Islet precursor cell (in vitro differentiated cells): ENCODE results near the gene SYN1.
"Not testable (repeated sequence)": the region's sequence is repeated elsewhere in the genome, so short reads cannot be mapped to it uniquely, and the experiment has no call there.

ENCODE experiments used
- DNase-seq: peaks from one replicate; pipeline ENCODE4 v3.0.0-alpha.2; 2018

Gene SYN1

DNA sequence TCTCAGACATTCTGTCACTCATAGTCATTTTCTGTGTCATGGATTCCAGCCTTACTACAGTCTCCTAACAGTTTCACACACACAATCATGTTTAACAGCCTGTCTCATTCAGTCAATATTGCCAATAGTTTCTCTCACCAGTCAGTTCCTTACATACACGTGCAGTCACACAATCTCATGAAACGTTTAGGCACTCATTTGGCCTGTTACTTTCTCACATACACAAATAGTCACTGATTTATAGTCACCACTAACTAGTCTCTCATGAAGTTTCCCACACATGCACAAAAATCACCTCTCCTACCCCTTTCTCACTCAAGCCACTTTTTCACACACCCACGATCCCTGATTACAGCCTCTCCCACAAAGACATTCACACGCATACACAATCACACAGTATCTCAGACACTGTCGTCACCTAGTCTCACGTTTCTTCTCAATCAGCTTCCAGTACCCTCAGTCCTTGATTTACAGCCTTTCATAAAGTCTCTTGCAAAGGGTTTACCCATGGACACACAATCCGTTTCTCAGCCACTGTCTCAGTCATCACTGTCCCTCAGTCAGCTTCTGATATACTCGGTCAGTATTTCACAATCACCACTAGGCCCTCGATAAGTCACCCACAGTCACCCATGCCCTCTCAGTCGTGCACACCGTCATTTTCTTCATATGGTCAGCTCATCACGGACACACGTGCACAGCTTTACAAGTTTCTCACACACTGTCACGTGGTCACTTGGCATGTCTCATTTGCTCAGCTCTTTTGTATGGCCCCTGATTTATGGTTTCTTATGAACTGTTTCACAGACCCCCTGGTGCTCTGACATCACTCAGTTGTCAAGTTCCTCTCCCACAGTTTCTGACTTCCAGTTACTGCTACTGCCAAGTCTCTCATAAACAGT, 14.3 kb upstream of the SYN1 start:
- DNase-seq, result no peak

DNA sequence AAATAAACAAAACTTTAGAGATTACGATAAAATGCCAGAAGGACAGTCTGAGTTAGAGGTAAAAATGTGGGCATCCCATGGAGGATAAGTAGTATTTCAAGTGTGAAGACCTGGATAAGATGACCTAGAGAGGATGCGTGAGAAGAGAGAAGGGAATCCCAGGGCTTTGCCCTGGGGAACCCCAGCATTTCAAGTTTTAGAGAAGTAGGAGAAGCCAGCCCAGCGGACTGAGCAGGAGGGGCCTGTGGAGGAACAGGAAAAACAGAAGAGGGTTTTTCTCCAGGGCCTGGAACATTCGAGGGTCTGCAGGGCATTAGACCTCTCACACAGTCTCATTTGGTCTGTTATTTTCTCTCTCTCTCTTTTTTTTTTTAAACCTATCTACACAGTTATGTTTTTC, 13.0 kb upstream of the SYN1 start:
- DNase-seq, result no peak

DNA sequence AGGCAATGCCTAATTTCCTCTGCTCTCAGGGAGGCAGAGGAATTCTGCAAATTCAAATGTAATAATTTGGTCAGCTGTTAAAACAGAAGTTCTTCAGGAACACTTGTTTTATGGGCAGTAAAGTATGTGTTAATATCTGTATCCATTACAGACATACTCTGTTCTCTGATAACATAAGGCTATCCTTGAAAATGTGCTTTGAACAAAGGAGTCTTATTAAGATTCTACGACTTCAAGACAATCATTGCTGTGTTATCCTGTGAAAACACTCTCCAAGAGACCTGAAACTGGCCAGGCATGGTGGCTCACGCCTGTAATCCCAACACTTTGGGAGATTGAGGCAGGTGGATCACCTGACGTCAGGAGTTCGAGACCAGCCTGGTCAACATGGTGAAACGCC, 12.0 kb upstream of the SYN1 start:
- no peak for DNase-seq

DNA sequence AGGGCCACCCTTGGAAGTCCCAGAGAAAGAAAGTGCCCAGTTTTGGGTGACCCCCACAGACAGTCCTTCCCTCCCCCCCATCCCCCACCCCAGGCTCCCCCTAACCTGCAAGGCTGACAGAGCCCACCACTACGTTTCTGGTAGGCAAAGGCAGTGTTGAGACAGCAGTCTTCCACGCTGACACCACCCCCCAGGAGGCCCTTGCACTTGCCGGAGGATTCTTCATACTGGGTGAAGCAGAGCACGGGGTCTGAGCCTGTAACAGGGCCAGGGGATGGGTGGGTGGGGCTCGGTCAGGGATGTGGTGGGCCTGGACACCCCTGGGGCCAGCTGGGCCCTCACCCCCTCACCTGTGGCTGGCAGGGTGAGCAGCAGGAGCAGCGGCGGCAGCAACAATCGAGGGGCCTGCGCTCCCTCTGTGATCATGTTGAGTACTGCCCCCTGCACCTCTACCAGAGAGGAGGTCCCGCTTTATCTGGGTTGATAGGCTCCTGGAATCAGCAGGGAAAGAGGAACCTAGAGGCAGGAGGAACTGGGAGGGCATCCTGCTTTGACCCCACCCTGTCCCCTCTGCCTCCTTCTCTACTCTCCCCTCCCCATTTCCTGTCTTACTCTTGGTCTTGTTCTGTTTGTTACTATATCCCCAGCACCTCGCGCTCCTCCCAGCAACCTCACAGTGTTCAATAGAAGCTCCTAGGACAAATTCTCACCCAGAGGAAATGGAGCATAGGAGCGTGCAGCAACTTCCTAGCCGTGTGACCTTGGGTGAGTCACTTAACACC, 10.0 kb upstream of the SYN1 start, which contains the start of gene CFP:
Gene CFP (minus strand): TSS at position 512 of the 782 bp plus-strand sequence. CDS start 86 bp downstream, at position 426.
- DNase-seq, result no peak

DNA sequence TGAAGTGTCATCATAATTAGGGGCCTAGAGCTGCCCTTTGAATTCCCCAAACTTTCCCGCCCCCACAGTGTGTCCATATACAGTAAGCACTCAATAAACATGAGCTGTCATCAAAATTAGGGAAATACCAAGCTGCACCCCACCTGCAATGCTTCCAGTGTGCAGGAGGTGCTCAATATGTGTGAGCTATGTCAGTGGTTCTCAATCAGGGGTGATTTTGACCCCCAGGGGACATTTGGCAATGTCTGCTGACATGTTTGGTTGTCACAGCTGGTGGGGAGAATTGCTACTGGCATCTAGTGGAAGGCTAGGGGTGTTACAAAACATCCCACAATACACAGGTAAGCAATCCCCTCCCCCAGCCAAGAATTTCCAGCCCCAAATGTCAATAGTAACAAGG, 9.3 kb upstream of the SYN1 start:
- no peak for DNase-seq

DNA sequence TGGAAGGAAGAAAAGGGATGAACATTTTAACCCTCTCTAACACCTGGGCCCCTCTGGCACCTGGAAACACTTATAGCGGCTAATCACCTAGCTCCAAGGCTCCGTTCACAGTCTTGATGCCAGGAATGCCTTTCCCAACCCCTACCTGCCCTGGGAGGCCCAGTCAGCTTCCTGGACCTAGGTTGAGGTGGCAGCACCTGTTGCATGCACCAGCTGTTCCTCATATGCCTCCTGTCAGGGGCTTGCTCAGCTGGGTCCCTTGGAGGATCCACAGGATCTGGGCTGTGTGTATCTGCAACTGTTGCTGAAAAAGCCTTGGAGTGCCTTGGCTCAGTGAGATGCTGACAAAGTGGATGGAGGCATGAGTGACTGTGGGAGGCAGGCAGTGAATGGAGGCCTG, 5.7 kb upstream of the SYN1 start:
- no peak for DNase-seq

DNA sequence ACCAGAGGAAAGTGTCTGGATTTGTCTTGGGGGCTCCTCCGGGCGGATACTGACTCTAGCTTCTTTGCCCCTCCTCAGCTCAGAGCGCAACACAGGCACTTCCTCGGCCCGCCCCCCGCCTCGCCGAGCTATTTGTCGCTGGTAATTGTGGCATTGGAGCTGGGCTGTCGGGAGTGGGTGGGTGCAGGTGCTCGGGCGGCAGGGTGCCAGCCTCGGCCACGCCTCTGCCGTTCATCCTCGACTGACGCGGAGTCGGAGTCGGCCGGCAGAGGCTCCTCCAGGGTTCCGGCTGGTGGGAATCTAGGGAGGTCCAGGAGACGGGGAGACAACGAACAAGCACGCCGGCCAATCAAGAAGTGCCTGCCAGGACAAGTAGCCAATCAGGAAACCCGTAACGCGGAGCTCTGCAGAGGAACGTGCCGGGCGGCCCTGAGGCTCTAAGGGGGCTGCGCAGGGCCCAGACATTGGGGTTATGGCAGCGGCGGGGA, 3.9 kb upstream of the SYN1 start:
- peak; percentile 90 for DNase-seq

DNA sequence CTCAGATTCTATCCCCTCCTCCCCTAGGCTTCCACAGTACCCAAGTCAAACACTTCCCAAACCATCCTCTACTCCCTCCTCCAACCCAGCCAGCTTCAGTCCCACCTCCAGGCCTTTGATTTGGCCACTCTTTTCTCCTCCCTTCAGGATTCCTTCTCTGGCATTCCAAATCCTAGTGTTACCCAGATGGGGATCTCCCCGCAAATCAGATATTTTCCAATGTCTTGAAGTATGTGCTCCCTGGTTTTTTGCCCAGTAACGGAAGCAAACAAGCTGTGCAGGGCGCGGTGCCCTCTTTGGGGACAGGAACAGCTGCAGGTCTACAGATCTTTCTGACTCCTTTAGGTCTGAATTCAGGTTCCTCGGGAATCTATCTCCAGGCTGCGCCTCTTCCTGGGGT, 2.2 kb upstream of the SYN1 start:
- DNase-seq, result peak; percentile 18

DNA sequence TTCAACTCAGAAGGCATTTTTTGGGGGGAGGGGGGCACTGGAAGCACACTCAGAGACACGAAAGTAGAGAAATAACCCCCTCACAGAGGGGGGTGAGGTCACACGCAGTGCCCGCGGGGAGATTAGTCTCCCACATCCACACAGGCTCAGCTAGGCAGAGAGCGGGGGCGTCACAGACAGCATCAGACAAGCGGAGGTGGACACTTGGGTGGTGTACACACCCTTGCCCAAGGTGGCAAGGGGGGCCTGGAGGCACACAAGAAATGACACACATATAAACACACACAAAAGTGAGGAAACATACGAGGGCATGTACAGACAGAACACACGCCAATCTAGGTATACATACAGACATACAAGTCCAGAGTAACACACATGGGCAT, 637 bp upstream of the SYN1 start:
- peak; percentile 28 for DNase-seq

DNA sequence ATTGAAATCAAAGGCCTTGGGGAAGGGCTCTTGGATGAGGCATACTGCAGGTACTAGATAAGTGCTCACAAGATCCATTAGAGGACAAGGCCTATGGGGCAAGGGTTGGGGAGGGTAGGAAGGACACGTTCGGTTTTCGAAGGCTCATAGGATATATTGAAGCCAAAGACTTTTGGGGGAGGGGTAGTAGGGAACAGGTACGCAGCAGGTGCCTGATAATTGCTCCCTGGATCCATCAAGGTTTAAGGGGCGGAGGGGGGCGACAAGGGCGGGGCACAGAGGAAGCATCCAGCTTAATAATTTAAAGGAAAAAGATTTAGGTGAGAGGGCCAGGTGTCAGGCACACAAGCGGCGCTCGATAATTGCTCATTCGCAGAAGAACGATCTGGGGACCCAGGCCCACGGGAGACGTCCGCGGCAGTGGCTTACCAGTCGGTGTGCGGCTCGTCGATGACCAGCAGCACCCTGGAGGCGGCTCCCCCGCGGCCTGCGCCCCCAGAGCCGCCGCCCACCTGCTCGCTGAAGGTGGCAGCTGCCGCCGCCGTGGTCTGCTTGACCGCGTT, 653 bp downstream of the SYN1 start:
- DNase-seq, result peak; percentile 50

DNA sequence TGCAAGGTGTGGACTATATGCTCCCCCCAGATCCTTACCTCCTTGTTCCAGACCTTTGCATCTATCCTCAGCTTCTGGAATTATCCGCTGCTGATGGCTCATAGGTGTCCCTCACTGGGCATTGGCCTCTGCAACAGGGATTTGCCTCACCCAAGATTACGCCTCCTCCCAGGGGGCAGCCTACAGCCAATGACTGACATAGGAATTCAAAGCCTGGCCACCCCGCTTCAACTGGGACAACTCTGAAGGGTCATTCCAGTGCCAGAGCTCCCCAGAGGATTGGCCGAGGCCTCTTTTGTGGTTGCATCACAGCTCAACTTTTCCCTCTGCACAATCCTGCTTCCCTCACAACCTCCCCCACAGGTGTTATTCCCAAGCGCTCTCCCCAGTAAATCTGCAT, 5.0 kb downstream of the SYN1 start:
- peak; percentile 28 for DNase-seq

DNA sequence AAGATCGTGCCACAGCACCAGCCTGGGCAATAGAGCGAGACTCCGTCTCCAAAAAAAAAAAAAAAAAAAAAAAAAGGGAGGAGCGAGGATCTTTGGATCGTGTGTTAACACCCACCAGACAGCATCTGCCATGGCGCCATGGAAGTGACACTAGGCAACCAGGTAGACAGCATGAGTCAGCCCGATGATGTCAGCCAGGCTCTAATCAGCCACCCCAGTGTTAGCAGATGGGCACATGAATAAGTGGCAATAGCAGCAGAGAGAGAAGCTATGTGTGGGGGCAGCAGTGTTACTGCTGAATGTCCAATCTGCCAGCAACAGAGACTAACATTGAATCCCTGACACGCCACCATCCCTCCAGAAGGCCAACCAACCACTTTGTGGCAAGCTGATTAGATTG, 6.6 kb downstream of the SYN1 start:
- DNase-seq, result no peak

DNA sequence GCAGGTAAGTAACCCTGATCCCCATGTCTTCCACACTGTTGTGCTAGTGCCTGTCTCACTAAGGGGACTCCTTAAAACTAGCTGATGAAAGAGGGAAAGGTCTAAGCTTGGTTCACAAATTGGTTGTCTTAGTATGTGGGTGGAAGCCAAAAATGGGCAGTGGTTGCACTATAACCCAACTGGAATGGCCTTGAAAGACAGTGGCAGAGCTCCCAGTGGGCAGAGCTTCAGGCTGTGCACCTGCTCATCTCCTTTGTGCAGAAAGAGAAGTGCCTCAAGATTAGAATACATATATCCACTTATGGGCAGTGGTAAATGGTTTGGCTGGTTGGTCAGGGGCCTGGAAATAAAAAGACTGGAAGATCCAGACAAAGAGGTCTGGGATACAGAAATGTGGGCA, 7.2 kb downstream of the SYN1 start:
- DNase-seq, result no peak

DNA sequence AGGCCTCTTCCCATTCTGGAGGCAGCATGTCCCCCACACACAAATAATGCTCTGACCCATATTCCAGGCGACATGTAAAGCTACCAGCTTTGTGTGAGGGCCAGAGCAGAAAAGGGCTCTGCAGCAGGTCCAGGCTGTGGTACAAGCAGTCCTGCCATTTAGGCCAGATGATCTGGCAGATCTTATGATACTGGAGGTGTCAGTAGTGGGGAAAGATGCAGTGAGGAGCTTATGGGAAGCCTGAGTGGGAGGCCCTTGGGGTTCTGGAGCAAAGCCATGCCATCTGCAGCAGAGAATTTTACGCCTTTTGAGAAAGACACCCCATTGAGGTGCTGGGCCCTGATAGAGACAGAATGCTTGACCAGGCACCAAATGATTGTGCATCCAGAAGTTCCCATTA, 7.7 kb downstream of the SYN1 start:
- DNase-seq, result peak; percentile 14

DNA sequence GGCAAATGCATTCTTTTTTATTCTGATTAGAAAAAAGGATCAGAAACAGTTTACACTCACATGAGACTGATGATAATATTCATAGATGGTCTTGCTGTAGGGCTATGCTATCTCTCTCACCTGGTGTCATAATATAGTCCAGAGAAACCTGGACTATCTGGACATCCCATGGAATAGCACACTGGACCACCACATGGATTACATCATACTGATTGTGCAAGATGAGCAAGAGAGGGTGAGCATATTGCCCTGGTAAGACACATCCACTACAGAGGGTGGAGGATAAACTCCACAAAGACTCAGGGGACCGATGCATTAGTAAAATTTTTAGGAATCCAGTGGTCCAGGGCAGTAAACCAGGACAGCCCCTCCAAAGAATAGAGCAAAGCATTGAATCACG, 8.2 kb downstream of the SYN1 start:
- DNase-seq, result no peak

DNA sequence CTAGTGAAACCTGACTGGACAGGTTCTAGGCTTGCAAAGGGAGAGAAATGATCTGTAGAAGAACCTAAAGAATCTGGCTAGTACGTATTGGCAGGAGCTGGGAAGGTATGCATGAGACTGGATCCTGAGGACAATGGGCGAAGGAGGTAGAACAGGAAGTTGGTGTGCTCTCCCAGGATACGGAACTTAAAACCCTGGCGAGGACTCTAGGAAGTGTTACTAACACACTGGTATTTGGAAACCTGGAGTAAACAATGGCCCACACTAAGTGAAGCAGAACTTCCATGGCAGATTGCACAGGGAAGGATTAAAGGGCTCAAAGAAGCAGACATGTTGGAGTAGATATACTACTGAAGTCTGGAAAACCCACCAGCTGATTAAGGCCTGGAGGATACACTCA, 9.1 kb downstream of the SYN1 start:
- DNase-seq, result no peak

DNA sequence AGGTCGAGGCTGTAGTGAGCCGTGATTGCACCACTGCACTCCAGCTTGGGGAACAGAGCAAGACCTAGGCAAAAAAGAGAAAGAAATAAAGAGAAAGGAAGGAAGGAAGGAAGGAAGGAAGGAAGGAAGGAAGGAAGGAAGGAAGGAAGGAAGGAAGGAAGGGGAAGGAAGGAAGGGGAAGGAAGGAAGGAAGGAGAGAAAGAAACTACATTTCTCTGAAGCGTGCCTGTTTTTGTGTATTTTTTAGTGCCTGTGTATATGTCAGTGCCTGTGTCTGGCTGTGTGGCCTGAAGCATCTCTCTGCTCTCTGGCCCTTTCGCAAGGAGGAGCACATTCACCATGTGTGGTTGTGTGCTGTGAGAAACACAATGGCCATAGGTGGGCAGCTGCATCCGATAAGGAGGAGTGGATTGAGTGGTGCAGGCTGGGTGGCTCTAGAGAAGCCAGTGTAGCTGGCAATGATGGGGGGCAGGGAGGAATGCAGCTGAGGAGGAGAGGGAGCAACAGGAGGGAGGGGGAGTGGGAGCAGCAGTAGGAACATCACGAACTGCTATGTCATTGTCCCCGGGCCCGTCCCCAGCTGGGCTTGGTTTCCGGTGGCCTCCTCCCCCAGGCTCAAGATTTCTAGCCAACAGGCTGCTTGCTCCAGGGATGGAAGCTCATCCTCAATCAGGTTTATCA, 11.4 kb downstream of the SYN1 start:
- no peak for DNase-seq

DNA sequence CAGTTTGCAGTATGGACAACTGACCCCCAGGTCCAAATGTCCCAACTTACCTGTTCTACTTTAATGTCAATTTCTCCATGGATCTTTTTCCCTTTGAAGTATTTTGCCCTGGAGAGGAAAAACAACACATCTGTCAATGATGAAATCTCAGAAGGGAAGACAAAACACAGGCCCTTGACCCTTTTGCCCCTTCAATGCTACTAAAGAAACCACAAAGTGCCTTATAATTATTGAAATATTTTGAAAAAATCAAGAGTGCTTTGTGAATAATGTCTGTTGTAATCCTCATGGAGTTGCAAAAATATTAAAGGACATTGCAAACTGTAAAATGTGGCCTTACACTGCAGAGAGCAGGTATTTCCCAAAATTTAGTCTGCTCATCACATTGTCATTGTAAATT, 12.6 kb downstream of the SYN1 start:
- DNase-seq, result no peak

DNA sequence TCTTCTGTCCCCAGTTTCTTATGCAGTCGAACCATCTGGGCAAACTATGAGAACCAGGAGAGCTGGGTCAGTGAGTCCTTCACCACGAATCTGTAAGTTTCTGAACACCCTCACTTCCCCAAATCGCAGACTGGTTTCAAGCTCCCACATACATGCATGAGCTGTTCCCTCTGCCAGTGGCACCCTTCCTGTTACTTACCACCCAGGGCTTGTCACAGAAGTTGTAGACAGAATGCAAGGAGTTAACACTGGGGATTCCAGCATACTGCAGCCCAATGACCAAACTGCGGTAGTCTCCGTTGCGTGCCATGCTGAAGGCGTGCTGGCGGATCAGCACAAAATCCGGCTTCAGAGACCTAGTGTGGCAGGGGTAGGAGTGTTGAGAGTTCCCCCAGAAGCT, 14.6 kb downstream of the SYN1 start:
- DNase-seq, result no peak

DNA sequence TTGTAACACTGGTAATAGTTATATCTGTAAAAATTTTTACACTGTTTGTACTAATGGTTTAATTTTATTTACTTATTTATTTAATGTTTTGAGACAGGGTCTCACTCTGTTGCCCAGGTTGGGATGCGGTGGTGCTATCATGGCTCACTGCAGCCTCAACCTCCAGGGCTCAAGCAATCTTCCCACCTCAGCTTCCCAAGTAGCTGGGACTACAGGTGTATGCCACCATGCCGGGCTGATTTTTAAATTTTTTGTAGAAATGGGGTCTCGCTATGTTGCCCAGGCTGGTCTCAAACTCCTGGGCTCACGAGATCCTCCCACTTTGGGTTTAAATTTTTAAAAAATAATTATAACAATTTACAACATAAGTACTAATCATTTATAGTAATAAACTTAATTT, 16.5 kb downstream of the SYN1 start:
- DNase-seq, result not testable (repeated sequence)

DNA sequence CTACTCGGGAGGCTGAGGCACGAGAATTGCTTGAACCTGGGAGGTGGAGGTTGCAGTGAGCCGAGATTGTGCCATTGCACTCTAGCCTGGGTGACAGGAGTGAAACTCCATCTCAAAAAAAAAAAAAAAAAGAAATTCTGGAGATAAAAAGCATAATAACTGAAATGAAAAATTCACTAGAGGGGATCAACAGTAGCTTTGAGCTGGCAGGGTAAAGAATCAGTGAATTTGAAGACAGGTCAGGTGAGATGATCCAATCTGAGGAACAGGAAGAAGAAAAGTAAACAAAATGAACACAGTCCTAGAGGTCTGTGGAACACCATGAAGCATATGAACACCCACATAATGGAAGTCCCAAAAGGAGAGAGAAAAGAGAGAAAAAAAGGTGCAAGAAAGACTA, 22.4 kb downstream of the SYN1 start:
- DNase-seq, result no peak

DNA sequence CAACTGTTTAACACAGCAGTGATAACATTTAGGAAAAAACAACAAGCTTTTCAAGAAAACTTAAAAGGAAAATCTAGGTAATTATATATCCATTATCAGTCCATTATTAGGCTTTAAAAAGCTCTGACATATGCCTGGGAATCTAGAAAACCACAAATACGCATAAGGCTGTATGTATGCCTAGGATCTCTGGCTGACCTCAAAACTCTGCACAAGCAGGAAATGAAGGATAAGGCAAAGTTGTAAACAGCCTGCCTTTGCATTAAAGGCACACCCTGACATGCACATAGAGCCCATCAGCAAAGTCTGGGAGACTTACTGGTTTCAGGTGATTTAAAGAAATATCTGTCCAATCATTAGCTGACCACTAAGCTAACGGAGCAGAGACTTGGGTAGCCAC, 23.4 kb downstream of the SYN1 start:
- DNase-seq, result no peak

DNA sequence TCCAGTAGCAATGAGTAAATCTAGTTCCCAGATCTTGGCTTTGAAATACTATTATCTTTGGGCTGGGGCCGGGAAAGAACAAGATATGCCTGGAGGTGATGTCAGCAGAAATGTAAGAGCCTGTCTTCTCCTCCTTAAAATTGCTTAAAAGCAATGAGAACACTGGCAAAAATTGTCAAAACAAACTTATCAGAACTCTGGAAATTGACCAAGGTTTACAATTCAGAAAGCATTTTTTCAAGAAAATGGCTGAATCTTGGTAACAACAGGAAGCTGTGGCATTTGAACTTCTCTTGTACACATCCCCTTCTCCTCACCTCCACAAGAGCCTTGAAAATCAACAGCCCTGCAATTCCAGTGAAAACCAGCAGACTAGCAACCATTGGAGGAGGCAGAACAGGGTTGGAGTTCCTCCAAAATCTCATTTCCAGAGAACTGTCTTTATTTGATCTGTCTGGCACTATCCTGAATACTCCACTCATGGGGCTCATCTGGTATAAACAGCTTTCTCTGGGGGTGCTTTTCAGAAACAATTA, 23.9 kb downstream of the SYN1 start:
- DNase-seq, result no peak
